ENCODE measurements around the gene GTF3C4. TPM values are rescaled to one million over a fixed set of nuclear protein-coding genes. Genes with fewer than 3 reads are reported as not detected.

GTF3C4 gene
- total RNA-seq, 3 donors from 2014 or later = 10.5 to 16.6 (median 11.4) TPM

DNA sequence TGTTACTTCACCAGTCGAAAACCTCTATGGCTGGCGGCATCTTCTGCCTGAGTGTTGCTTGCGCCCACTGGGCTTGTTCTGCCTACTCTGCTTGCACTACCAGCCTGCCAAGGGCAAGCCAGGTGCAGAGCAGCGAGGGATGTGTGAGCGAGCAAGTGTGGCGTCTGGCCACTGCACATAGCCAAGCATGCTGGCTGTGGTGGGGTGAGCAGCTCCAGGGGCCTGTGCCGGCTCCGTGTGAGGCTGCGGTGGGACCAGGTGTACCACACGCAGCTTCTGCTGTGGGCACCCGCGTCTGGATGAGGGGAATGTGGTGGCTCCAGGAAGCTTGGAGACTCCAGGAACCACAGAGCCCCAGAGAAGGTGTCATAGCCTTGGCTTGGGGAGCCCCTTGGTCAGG is 51.4 kb downstream of the GTF3C4 start:
- intact Hi-C loops (cut with DNase I, micrococcal nuclease) = no loop called here
- TF ChIP-seq, protein P1, sequence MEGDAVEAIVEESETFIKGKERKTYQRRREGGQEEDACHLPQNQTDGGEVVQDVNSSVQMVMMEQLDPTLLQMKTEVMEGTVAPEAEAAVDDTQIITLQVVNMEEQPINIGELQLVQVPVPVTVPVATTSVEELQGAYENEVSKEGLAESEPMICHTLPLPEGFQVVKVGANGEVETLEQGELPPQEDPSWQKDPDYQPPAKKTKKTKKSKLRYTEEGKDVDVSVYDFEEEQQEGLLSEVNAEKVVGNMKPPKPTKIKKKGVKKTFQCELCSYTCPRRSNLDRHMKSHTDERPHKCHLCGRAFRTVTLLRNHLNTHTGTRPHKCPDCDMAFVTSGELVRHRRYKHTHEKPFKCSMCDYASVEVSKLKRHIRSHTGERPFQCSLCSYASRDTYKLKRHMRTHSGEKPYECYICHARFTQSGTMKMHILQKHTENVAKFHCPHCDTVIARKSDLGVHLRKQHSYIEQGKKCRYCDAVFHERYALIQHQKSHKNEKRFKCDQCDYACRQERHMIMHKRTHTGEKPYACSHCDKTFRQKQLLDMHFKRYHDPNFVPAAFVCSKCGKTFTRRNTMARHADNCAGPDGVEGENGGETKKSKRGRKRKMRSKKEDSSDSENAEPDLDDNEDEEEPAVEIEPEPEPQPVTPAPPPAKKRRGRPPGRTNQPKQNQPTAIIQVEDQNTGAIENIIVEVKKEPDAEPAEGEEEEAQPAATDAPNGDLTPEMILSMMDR (IDR thresholded peaks at IDR 0.05) = no peak
- H3K36me3 ChIP-seq (ENCODE audit: low read depth) = no peaks in the 10 kb centered on the region
- no peak for ATAC-seq
- no peak for DNase-seq
- H3K9me3 ChIP-seq = no peaks in the 10 kb centered on the region
- no peaks in the 10 kb centered on the region for H3K4me1 ChIP-seq (ENCODE audit: low read depth)
- H3K4me3 ChIP-seq = no peak overlapping the region

DNA sequence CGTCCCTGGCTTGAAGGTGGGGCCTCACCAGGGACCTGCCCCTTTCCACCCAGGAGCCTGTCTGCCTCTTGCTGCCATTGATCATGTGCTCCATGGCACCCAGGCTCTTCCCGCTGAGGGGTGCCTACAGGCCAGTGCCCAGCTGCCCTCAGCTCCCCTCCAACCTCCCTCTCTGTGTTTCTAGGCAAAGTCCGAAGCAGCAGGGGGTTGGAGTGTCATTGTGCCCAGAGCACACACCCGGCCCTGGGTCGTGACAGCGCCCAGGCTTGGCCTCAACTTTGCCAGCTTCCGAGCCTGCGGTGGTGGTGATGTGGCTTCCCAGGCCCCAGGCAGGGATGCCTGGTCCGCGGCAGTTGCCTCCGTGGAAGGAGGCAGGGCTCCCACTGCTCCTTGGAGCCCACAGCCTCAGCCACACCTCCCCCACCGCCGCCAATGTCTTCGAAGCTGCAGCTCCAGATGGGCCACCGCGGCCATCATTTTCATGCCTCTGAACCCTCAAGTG is 52.4 kb downstream of the GTF3C4 start:
- ATAC-seq (no peak), DNase-seq (no peak)
- Histone ChIP-seq H3K4me1 (ENCODE audit: low read depth) (no peaks in the 10 kb centered on the region), H3K9me3 (no peaks in the 10 kb centered on the region), H3K4me3 (no peak overlapping the region), H3K36me3 (ENCODE audit: low read depth) (no peaks in the 10 kb centered on the region)
- TF ChIP-seq, protein P1 (IDR thresholded peaks at IDR 0.05) = no peak
- intact Hi-C loops (cut with DNase I, micrococcal nuclease) = no loop called here

DNA sequence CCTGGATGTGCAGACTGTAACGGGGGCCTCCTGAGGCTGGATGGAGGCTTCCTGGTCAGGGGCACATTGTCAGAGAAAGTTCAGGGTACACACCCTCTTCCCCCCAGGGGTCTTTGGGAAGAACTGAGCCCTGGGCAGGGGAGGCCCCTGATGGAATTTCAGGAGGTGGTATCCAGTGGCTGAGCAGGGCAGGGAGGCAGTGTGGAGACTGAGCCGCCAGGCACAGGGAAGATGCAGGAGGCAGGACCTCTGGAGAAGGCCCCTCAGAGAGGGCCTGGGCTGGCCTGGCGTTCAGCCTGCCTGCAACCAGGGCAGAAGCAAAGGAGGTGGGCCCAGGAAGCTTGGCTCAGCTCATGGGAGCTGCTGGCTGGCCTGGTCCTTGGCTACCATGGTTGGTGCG is 53.5 kb downstream of the GTF3C4 start:
- Histone ChIP-seq H3K4me3 (no peak overlapping the region), H3K4me1 (ENCODE audit: low read depth) (no peaks in the 10 kb centered on the region), H3K9me3 (no peaks in the 10 kb centered on the region), H3K36me3 (ENCODE audit: low read depth) (no peaks in the 10 kb centered on the region)
- intact Hi-C loops (cut with DNase I, micrococcal nuclease) = no loop called here
- ATAC-seq (no peak), DNase-seq (no peak)
- TF ChIP-seq, protein P1 (IDR thresholded peaks at IDR 0.05) = no peak

DNA sequence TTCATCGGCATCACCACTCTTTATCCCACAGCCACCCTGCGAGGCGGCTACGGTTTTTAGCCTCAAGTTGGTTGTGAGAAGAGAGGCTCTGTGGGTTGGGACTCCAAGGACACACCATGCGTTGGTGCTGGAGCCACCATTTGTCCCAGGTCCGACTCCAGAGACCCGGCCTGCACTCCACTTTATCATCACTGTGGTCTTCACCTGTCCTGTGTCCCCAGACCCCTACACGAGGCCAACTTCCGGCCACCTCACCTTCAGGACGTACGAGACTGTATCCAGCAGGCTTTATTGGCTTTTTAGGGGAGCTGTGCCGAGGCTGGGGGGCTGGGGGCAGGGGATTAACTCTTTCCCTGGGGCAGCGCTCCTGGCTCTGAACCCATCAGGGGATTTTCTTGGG is 55.0 kb downstream of the GTF3C4 start:
- H3K36me3 ChIP-seq (ENCODE audit: low read depth) = no peaks in the 10 kb centered on the region
- intact Hi-C loops (cut with DNase I, micrococcal nuclease) = no loop called here
- TF ChIP-seq, protein P1 (IDR thresholded peaks at IDR 0.05) = no peak
- DNase-seq (no peak), ATAC-seq (no peak)
- no peaks in the 10 kb centered on the region for H3K9me3 ChIP-seq
- no peaks in the 10 kb centered on the region for H3K4me1 ChIP-seq (ENCODE audit: low read depth)
- H3K4me3 ChIP-seq = no peak overlapping the region

DNA sequence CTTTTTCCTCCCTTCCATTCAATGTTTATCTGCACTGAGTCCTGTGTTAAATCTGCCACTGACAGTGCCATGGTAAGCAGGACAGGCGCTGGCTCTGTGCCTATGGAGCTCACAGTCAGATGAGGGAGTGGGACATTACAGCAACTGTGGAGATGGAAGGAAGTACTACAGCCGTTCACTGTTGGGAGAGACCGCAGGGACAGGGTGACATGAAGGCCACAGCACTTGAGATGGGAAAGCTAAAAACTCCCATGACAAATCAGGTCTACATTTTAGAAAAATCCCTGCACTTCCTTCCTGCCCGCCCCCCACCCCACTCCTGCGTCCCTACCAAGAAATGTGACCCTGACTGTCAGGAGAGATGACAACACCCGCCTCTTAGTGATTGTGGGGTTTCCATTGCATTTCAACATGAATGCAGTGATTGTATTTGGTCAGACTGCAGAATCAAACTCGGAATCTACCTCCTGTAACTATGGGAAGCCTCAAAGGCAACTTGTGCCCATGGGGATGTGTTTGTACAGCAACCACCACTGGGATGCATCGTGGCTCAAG is 56.4 kb downstream of the GTF3C4 start:
- TF ChIP-seq, protein P1 (IDR thresholded peaks at IDR 0.05) = no peak
- intact Hi-C loops (cut with DNase I, micrococcal nuclease) = no loop called here
- DNase-seq = no peak
- H3K36me3 ChIP-seq (ENCODE audit: low read depth) = no peaks in the 10 kb centered on the region
- no peak for ATAC-seq
- H3K4me1 ChIP-seq (ENCODE audit: low read depth) = peaks cover 5% of the 10 kb centered on the region
- H3K4me3 ChIP-seq = no peak overlapping the region
- H3K9me3 ChIP-seq = no peaks in the 10 kb centered on the region

DNA sequence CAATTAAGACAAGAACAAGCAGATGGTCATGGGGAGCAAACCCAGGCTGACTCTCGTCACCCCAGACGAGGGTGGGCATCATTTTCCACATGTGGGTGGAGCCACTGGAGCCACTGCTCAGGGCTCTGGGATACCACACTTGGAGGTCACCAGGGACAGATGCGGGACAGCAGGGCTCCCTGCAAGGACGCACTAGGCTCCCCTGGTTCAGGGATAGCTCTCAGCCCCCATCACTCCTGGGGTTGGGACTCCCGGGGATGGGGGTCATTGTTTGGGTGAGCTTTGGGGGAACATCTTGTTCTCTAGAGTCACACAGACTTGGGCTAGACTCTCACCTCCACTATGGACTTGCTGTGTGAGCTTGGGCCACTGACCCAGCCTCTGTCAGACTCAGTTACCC is 57.8 kb downstream of the GTF3C4 start:
- H3K4me3 ChIP-seq = no peak overlapping the region
- no peak for DNase-seq
- TF ChIP-seq, protein P1 (IDR thresholded peaks at IDR 0.05) = no peak
- intact Hi-C loops (cut with DNase I, micrococcal nuclease) = no loop called here
- H3K9me3 ChIP-seq = no peaks in the 10 kb centered on the region
- peaks cover 6% of the 10 kb centered on the region for H3K4me1 ChIP-seq (ENCODE audit: low read depth)
- ATAC-seq = no peak
- no peaks in the 10 kb centered on the region for H3K36me3 ChIP-seq (ENCODE audit: low read depth)

Measured in mucosa of descending colon (tissue), 3 donors.